ENCODE measurements around the gene ST7.

The ST7 gene

DNA sequence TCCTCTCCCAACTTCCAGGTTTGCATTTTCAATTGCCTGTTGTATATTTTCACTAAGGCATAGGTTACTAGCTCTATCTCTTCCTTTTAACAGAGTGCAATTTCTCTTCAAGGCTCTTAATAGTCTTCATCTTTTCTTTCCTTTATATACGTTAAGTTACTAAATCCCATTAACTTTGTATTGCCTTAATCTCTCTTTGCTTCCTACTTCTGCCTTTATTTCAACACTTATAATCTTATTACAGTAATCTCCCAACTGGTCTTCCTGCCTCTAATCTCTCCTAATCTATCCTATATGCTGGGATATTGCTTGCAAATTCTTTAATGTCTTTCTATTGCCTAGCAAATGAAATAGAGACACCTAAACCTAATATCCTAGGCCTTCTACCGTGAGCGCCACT lies 26.1 kb downstream of the ST7 start:
- H3K4me3 ChIP-seq (ENCODE audit: low read length): no peak overlapping the region
- no peaks in the 10 kb centered on the region for H3K36me3 ChIP-seq (ENCODE audit: insufficient read depth, low read length)
- no peak overlapping the region for H3K27ac ChIP-seq (ENCODE audit: low read depth, low read length)
- no peaks in the 10 kb centered on the region for H3K27me3 ChIP-seq (ENCODE audit: insufficient read depth, low read length)
- no peaks in the 10 kb centered on the region for H3K4me1 ChIP-seq (ENCODE audit: insufficient read depth, low read length)
- H3K9me3 ChIP-seq (ENCODE audit: insufficient read depth, low read depth, low read length): no peaks in the 10 kb centered on the region
- 94% methylated on average over 3 of the region's 3 CpGs for WGBS
- no peak overlapping the region for H3K9ac ChIP-seq (ENCODE audit: low read depth, low read length)

DNA sequence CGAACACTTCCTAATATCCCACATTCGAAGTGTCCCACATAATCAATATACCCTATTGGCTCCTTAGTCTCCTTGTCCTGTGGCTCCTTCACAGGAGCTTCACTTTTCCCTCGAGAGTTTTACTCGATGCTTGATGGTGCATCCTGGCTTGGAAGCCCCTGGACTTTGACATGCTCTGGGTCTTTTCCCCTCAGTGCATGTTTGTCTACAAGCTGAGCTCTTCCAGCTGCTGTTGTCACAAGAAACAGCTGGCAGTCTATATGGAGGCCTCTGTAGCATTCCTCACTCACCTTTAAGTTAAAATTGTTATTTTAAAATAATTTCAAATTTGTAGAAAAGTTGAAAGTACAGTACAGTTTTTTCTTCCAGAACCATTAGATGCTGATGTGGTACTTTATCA lies 27.1 kb downstream of the ST7 start:
- no peak overlapping the region for H3K9ac ChIP-seq (ENCODE audit: low read depth, low read length)
- no peak overlapping the region for H3K27ac ChIP-seq (ENCODE audit: low read depth, low read length)
- WGBS: 94% methylated on average over 4 of the region's 4 CpGs
- H3K27me3 ChIP-seq (ENCODE audit: insufficient read depth, low read length): no peaks in the 10 kb centered on the region
- no peaks in the 10 kb centered on the region for H3K36me3 ChIP-seq (ENCODE audit: insufficient read depth, low read length)
- no peak overlapping the region for H3K4me3 ChIP-seq (ENCODE audit: low read length)
- no peaks in the 10 kb centered on the region for H3K4me1 ChIP-seq (ENCODE audit: insufficient read depth, low read length)
- no peaks in the 10 kb centered on the region for H3K9me3 ChIP-seq (ENCODE audit: insufficient read depth, low read depth, low read length)

DNA sequence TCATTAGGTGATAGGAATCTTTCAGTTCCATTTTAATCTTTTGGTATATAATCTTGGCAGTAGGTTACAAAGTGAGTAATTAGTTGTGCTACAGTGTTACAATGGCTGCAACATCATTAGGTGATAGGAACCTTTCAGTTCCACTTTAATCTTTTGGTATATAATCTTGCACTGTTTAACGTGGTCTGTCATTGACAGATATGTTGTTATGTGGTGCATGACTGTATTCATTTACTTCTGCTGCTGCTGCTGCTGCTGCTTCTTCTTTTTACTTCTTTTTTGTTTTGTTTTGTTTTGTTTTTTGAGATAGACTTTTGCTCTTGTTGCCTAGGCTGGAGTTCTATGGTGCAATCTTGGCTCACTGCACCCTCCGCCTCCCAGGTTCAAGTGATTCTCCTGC lies 28.6 kb downstream of the ST7 start:
- Histone ChIP-seq H3K4me1 (ENCODE audit: insufficient read depth, low read length) (no peaks in the 10 kb centered on the region), H3K9ac (ENCODE audit: low read depth, low read length) (no peak overlapping the region), H3K27ac (ENCODE audit: low read depth, low read length) (no peak overlapping the region), H3K4me3 (ENCODE audit: low read length) (no peak overlapping the region), H3K36me3 (ENCODE audit: insufficient read depth, low read length) (no peaks in the 10 kb centered on the region), H3K27me3 (ENCODE audit: insufficient read depth, low read length) (no peaks in the 10 kb centered on the region), H3K9me3 (ENCODE audit: insufficient read depth, low read depth, low read length) (no peaks in the 10 kb centered on the region)
- WGBS: 98% methylated on average over 2 of the region's 2 CpGs

DNA sequence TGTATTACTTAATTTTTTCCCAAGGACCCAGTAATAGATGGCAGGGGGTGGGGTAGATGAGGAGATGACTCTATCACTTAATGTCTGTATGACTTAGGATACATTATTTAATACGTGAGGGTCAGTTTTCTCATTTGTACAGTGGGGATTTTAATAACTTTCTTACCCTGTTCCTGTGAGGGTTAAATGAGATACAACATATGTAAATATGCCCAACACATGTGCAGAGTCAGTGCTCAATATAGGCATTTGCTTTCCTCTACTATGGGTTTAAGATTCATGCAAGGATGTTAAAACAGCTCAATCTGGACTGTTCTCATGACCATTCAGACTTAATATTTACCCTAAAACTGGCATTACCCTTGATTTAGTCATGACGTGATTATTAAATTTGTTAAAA lies 31.2 kb downstream of the ST7 start:
- 78% methylated on average over 2 of the region's 2 CpGs for WGBS
- H3K4me1 ChIP-seq (ENCODE audit: insufficient read depth, low read length): no peaks in the 10 kb centered on the region
- H3K4me3 ChIP-seq (ENCODE audit: low read length): no peak overlapping the region
- H3K9ac ChIP-seq (ENCODE audit: low read depth, low read length): no peak overlapping the region
- H3K27ac ChIP-seq (ENCODE audit: low read depth, low read length): no peak overlapping the region
- H3K9me3 ChIP-seq (ENCODE audit: insufficient read depth, low read depth, low read length): no peaks in the 10 kb centered on the region
- H3K36me3 ChIP-seq (ENCODE audit: insufficient read depth, low read length): no peaks in the 10 kb centered on the region
- H3K27me3 ChIP-seq (ENCODE audit: insufficient read depth, low read length): no peaks in the 10 kb centered on the region

DNA sequence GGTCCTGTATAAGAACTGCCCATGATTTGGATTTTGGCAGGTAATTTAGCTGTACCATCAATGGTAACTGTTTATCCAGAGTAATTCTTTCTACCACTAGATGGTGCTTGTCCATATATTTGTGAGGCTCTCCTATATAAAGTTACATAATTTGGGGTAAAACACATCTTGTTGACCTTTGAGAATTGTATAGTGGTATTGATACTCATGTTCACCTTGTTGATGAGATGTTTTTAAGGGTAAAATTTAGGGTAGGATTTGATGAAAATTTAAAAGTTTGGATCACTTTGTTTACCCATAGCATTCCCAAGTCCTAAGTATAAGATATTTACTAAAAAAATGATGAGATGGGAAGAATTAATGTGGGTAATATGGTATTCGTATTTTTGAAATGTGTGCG lies 31.6 kb downstream of the ST7 start:
- H3K4me3 ChIP-seq (ENCODE audit: low read length): no peak overlapping the region
- no peaks in the 10 kb centered on the region for H3K36me3 ChIP-seq (ENCODE audit: insufficient read depth, low read length)
- H3K9ac ChIP-seq (ENCODE audit: low read depth, low read length): no peak overlapping the region
- no peaks in the 10 kb centered on the region for H3K4me1 ChIP-seq (ENCODE audit: insufficient read depth, low read length)
- 77% methylated on average over 2 of the region's 2 CpGs for WGBS
- H3K9me3 ChIP-seq (ENCODE audit: insufficient read depth, low read depth, low read length): no peaks in the 10 kb centered on the region
- no peaks in the 10 kb centered on the region for H3K27me3 ChIP-seq (ENCODE audit: insufficient read depth, low read length)
- H3K27ac ChIP-seq (ENCODE audit: low read depth, low read length): no peak overlapping the region

DNA sequence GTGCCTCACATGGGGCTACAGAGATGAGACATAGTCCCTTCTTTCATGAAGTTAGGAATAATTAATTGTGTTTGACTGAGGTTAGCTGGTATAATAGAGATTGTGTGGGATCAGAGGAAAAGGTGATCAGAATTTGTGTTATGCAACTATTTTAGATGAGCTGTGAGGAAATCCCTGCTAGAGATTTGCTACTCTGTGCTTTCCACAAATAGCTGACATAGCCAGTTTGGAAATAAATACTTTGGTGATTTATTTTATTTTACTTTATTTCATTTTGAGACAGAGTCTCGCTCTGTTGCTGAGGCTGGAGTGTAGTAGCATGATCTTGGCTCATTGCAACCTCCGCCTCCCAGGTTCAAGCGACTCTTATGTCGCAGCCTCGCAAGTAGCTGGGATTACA lies 32.3 kb downstream of the ST7 start:
- peaks cover 6% of the 10 kb centered on the region for H3K9me3 ChIP-seq (ENCODE audit: insufficient read depth, low read depth, low read length)
- H3K27me3 ChIP-seq (ENCODE audit: insufficient read depth, low read length): no peaks in the 10 kb centered on the region
- H3K4me3 ChIP-seq (ENCODE audit: low read length): no peak overlapping the region
- no peaks in the 10 kb centered on the region for H3K4me1 ChIP-seq (ENCODE audit: insufficient read depth, low read length)
- H3K27ac ChIP-seq (ENCODE audit: low read depth, low read length): no peak overlapping the region
- WGBS: 93% methylated on average over 5 of the region's 5 CpGs
- H3K9ac ChIP-seq (ENCODE audit: low read depth, low read length): no peak overlapping the region
- H3K36me3 ChIP-seq (ENCODE audit: insufficient read depth, low read length): no peaks in the 10 kb centered on the region

DNA sequence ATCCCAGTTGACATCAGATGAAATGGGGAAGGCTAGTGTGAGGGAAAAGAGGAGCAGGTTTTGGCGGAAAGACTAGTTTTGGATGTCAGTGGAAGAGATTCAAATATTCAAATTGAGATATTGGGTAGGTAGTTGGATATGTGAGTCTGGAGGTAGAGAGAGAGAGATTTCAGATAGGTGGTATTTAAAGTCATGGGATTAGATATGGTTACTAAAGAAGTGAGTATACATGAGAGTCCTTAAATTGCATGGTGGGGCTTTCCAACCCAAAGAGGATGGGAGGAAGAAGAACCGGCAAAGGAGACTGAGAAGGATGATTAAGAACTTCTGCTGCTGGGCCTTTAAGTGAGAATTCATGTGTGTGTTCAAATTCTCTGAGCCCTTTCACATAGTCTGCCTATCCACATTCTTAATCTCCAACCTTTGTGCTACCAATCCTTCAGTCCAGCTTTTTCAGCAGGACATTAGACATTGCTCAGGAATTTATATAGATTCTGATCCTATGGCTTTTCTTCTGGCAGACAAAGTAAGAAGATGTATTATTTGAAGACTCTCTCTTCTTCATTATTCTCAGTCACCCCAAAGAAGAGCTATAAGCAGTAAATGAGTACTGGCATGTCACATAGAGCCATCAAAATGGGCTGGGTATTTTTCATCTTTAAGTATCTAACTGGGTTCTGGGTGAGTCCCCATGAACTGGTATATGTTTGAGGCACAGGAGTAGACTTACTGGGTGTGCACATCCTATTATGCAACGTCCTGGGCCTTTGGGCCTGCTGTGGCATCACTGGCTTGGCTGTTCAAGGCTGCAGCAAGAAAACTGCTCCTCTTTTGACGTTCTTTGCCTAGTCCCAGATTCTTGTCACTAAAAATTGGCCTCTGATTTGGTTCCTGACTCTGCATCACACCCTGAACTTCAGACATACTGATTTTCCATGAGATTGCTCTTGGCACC lies 33.6 kb downstream of the ST7 start:
- Histone ChIP-seq H3K4me3 (ENCODE audit: low read length) (no peak overlapping the region), H3K9ac (ENCODE audit: low read depth, low read length) (no peak overlapping the region), H3K27me3 (ENCODE audit: insufficient read depth, low read length) (no peaks in the 10 kb centered on the region), H3K27ac (ENCODE audit: low read depth, low read length) (no peak overlapping the region), H3K4me1 (ENCODE audit: insufficient read depth, low read length) (no peaks in the 10 kb centered on the region), H3K9me3 (ENCODE audit: insufficient read depth, low read depth, low read length) (peaks cover 18% of the 10 kb centered on the region), H3K36me3 (ENCODE audit: insufficient read depth, low read length) (no peaks in the 10 kb centered on the region)
- 88% methylated on average over 4 of the region's 4 CpGs for WGBS

DNA sequence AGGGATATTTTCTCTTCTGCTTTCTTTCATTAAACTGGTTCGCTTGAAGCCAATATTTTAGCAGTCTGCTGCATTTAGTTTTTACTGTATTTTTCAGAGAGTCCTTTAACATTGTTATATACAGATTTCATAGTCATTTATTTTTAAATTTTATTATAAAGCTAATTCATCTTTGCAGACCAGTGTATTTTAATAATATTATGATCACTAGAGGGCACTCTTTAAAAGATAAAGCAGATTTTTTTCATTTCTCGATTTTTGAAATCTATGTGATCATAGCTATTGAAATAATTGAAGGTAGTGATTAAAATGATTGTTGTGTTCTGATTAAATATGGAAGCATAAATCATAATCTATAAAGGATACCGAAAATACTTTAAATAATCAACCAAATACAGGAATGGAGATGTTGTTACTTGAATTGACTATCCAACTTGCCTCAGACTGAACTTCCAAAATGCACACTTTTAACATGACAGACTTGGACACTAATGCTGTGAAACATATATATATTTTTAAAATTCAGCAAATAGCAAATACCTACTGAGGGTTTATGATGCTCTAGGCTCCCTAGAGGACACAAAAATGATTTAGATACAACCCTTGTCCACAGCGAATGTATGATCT lies 35.2 kb downstream of the ST7 start:
- Histone ChIP-seq H3K36me3 (ENCODE audit: insufficient read depth, low read length) (no peaks in the 10 kb centered on the region), H3K27ac (ENCODE audit: low read depth, low read length) (no peak overlapping the region), H3K9me3 (ENCODE audit: insufficient read depth, low read depth, low read length) (peaks cover 25% of the 10 kb centered on the region), H3K4me3 (ENCODE audit: low read length) (no peak overlapping the region), H3K4me1 (ENCODE audit: insufficient read depth, low read length) (no peaks in the 10 kb centered on the region), H3K9ac (ENCODE audit: low read depth, low read length) (no peak overlapping the region), H3K27me3 (ENCODE audit: insufficient read depth, low read length) (no peaks in the 10 kb centered on the region)
- 95% methylated on average over 2 of the region's 4 CpGs for WGBS

DNA sequence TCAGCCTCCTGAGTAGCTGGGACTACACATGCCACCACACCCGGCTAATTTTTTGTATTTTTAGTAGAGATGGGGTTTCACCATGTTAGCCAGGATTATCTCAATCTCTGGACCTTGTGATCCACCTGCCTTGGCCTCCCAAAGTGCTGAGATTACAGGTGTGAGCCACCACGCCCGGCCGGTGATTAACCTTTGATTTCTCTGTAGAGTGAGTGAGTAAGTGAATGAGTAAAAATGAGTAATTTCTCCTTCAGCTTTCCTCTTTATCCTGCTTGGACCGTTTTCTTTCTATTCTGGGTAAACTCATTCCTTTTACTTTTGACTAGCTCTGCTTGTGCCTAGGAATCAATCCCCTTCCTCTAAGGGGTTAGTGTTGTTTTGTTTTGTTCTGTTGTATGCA lies 36.8 kb downstream of the ST7 start:
- Histone ChIP-seq H3K27ac (ENCODE audit: low read depth, low read length) (no peak overlapping the region), H3K36me3 (ENCODE audit: insufficient read depth, low read length) (no peaks in the 10 kb centered on the region), H3K4me1 (ENCODE audit: insufficient read depth, low read length) (no peaks in the 10 kb centered on the region), H3K9me3 (ENCODE audit: insufficient read depth, low read depth, low read length) (peaks cover 25% of the 10 kb centered on the region), H3K27me3 (ENCODE audit: insufficient read depth, low read length) (no peaks in the 10 kb centered on the region), H3K4me3 (ENCODE audit: low read length) (no peak overlapping the region), H3K9ac (ENCODE audit: low read depth, low read length) (no peak overlapping the region)
- 98% methylated on average over 4 of the region's 5 CpGs for WGBS

DNA sequence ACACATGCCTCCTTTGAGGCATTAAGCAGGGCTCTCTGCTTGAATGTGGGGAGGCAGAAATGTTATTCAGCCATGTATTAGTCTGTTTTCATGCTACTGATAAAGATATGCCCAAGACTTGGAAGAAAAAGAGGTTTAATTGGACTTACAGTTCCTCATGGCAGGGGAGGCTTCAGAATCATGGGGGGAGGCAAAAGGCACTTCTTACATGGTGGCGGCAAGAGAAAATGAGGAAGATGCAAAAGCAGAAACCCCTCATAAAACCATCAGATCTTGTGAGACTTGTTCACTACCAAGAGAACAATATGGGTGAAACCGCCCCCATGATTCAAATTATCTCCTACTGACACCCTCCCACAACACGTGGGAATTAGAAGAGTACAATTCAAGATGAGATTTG lies 37.9 kb downstream of the ST7 start:
- H3K4me3 ChIP-seq (ENCODE audit: low read length): no peak overlapping the region
- 86% methylated on average over 3 of the region's 3 CpGs for WGBS
- H3K4me1 ChIP-seq (ENCODE audit: insufficient read depth, low read length): no peaks in the 10 kb centered on the region
- H3K9ac ChIP-seq (ENCODE audit: low read depth, low read length): no peak overlapping the region
- no peak overlapping the region for H3K27ac ChIP-seq (ENCODE audit: low read depth, low read length)
- H3K36me3 ChIP-seq (ENCODE audit: insufficient read depth, low read length): no peaks in the 10 kb centered on the region
- H3K9me3 ChIP-seq (ENCODE audit: insufficient read depth, low read depth, low read length): peaks cover 25% of the 10 kb centered on the region
- no peaks in the 10 kb centered on the region for H3K27me3 ChIP-seq (ENCODE audit: insufficient read depth, low read length)

DNA sequence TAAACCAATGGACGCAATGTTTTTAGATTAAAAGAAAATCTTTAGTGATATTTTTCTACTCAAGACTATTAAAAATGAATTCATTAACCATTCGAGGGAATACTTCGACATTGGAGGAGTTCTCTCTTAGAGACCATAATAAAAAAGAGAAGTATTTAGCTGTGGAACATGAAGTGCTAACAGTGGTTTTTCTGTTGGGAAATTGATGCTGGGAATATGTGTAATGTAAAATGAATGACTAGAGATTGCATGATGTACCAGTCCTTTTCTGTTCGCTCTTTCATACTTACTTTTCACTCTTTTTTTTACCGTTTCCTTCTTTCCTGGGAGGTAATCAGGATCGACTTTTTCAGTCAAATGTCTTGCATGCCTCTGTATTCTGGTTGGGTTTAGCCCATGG lies 41.3 kb downstream of the ST7 start:
- H3K27me3 ChIP-seq (ENCODE audit: insufficient read depth, low read length): no peaks in the 10 kb centered on the region
- no peak overlapping the region for H3K4me3 ChIP-seq (ENCODE audit: low read length)
- no peaks in the 10 kb centered on the region for H3K36me3 ChIP-seq (ENCODE audit: insufficient read depth, low read length)
- 100% methylated on average over 5 of the region's 6 CpGs for WGBS
- no peaks in the 10 kb centered on the region for H3K4me1 ChIP-seq (ENCODE audit: insufficient read depth, low read length)
- no peak overlapping the region for H3K27ac ChIP-seq (ENCODE audit: low read depth, low read length)
- H3K9ac ChIP-seq (ENCODE audit: low read depth, low read length): no peak overlapping the region
- peaks cover 31% of the 10 kb centered on the region for H3K9me3 ChIP-seq (ENCODE audit: insufficient read depth, low read depth, low read length)
